ENCODE data around the gene HSPA12B. TPM values are rescaled to one million over a fixed set of nuclear protein-coding genes. Genes with fewer than 3 reads are reported as not detected.

Gene HSPA12B
- total and polyA plus RNA-seq, 9 of the 15 experiments (the other 6 are each of a cell fraction or from before 2014, with no cell fraction given) = 0.03 to 0.07 TPM; not detected in 7

- TF ChIP-seq POLR2AphosphoS5 (IDR thresholded peaks at IDR 0.05; ENCODE audit: control insufficient read depth, insufficient read depth, low read depth, low read length) = no peak
- peak; percentile 53 for TF ChIP-seq VEZF1 (CRISPR knock-in tag; IDR thresholded peaks at IDR 0.05)
- TF ChIP-seq ETV5 (CRISPR knock-in tag; IDR thresholded peaks at IDR 0.05; ENCODE audit: low read depth) = peak; percentile 83
- no peak for TF ChIP-seq ZBTB5 (IDR thresholded peaks at IDR 0.05)
- TF ChIP-seq ZNF778 (CRISPR knock-in tag; IDR thresholded peaks at IDR 0.05) = no peak
- peak; percentile 72 for TF ChIP-seq RBFOX2 (IDR thresholded peaks at IDR 0.05; ENCODE audit: low read depth, low read length)
- peak; percentile 21 for TF ChIP-seq TAF1 (IDR thresholded peaks at IDR 0.05; ENCODE audit: control insufficient read depth, extremely low read depth, insufficient read depth, low read length, severe bottlenecking)
- no peak for TF ChIP-seq ILF3 (IDR thresholded peaks at IDR 0.05; ENCODE audit: borderline replicate concordance)
- TF ChIP-seq MTA3 (IDR thresholded peaks at IDR 0.05; ENCODE audit: borderline replicate concordance) = peak; percentile 63; the same call in 1 of the 2 replicates
- TF ChIP-seq IFI16 (CRISPR knock-in tag; IDR thresholded peaks at IDR 0.05) = no peak
- TF ChIP-seq STAG1 (CRISPR knock-in tag; IDR thresholded peaks at IDR 0.05; ENCODE audit: borderline replicate concordance) = no peak
- TF ChIP-seq NFIC (IDR thresholded peaks at IDR 0.05) = peak; percentile 39
- peak in 1 of 2 experiments; percentile 84; a peak in 2 of 4 replicates for TF ChIP-seq FOXA3 (CRISPR knock-in tag; conservative IDR thresholded peaks at IDR 0.05 in 1 of 2, IDR thresholded peaks at IDR 0.05 in 1 of 2)
- TF ChIP-seq ADNP (tag; IDR thresholded peaks at IDR 0.05) = peak; percentile 96
- peak in 1 of 2 experiments; percentile 72; a peak in 1 of 4 replicates for TF ChIP-seq TEAD1 (CRISPR knock-in tag; IDR thresholded peaks at IDR 0.05)
- TF ChIP-seq YBX1 (IDR thresholded peaks at IDR 0.05) = no peak
- TF ChIP-seq KDM5B (IDR thresholded peaks at IDR 0.05; ENCODE audit: insufficient replicate concordance, low read depth, low read length) = peak; percentile 46
- TF ChIP-seq ZSCAN32 (CRISPR knock-in tag; IDR thresholded peaks at IDR 0.05) = no peak
- no peak for TF ChIP-seq ATF1 (CRISPR knock-in tag; IDR thresholded peaks at IDR 0.05)
- TF ChIP-seq ATF1 (tag; IDR thresholded peaks at IDR 0.05) = peak; percentile 88
- TF ChIP-seq DPF2 (IDR thresholded peaks at IDR 0.05) = peak; percentile 29; the same call in 1 of the 2 replicates
- TF ChIP-seq TOE1 (IDR thresholded peaks at IDR 0.05; ENCODE audit: borderline replicate concordance) = peak; percentile 82
- TF ChIP-seq TOE1 (CRISPR knock-in tag; IDR thresholded peaks at IDR 0.05; ENCODE audit: borderline replicate concordance, low read depth) = no peak
- no peak for TF ChIP-seq ID3 (CRISPR knock-in tag; IDR thresholded peaks at IDR 0.05)
- peak; percentile 84 for TF ChIP-seq ID3 (tag; IDR thresholded peaks at IDR 0.05)
These were observed 63.3 kb downstream of the HSPA12B start, which contains the start of gene CDC25B (continued) for GRCh38 chr20:3795511-3796468.

Measured in K562 (cell line).